Glutamatergic neuron (in vitro differentiated cells): Measurements from ENCODE around the gene FARP1. TPM values are rescaled to one million over a fixed set of nuclear protein-coding genes. Genes with fewer than 3 reads are reported as not detected.

Source experiments
- DNase-seq: peaks from one replicate; pipeline ENCODE4 v3.0.0; 2022
- H3K27ac Mint-ChIP-seq: one replicate; pipeline ENCODE4 v1.8.0; 2020; ENCODE audit warnings: mild to moderate bottlenecking, mixed read lengths, inconsistent platforms; ENCODE audit not compliant: unreplicated experiment
- H3K27me3 Mint-ChIP-seq: one replicate; pipeline ENCODE4 v1.8.0; 2020; ENCODE audit warnings: mild to moderate bottlenecking, moderate library complexity, mixed read lengths, inconsistent platforms; ENCODE audit not compliant: unreplicated experiment
- H3K36me3 Mint-ChIP-seq: one replicate; pipeline ENCODE4 v1.8.0; 2020; ENCODE audit warnings: mild to moderate bottlenecking, mixed read lengths, inconsistent platforms; ENCODE audit not compliant: unreplicated experiment
- H3K4me1 Mint-ChIP-seq: one replicate; pipeline ENCODE4 v1.8.0; 2020; ENCODE audit warnings: mild to moderate bottlenecking, low read depth, mixed read lengths, inconsistent platforms; ENCODE audit not compliant: unreplicated experiment
- H3K4me3 Mint-ChIP-seq: one replicate; pipeline ENCODE4 v1.8.0; 2020; ENCODE audit warnings: mild to moderate bottlenecking, mixed read lengths, inconsistent platforms; ENCODE audit not compliant: unreplicated experiment
- H3K9me3 Mint-ChIP-seq: one replicate; pipeline ENCODE4 v1.8.0; 2020; ENCODE audit warnings: mild to moderate bottlenecking, moderate library complexity, mixed read lengths, inconsistent platforms; ENCODE audit not compliant: unreplicated experiment
- total RNA-seq: library from RNA; stranded (reverse); fragmentation: NEBNext Ultra II Directional; extraction: Animal tissue kit (Norgen Biotek cat#: 25700); gene quantifications from one replicate; pipeline ENCODE4 v1.2.1, GENCODE V29; 2021; ENCODE audit not compliant: unreplicated experiment
- TF ChIP-seq, protein P1 (sequence below): fragments of 200-600 bp; sonication (generic); IDR thresholded peaks from one replicate; pipeline ENCODE4 v1.5.0; 2021; ENCODE audit not compliant: partially characterized antibody, unreplicated experiment

The FARP1 gene
- total RNA-seq, 1 donor from 2014 or later, result 233 TPM

DNA sequence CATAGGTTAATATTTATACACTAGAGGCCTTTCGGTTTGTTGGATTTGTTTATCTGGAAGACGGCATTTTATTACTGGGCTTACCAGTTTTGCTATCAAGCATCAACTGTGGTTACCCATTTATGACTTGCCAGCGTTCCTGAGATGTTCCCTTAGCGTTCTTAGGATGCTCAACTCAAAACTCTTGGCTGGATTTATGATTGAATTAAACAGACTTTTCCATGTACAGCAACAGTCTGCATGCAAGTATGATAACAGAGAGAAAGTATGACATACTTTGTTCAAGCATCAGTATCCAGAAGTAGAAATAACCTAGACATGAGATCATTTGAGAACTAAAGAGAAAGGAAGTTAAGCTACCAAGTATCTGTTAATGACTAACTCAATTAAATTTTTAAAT, 64.1 kb downstream of the FARP1 start:
- H3K27me3 Mint-ChIP-seq, result peaks cover 9% of the 10 kb centered on the region
- TF ChIP-seq, protein P1, sequence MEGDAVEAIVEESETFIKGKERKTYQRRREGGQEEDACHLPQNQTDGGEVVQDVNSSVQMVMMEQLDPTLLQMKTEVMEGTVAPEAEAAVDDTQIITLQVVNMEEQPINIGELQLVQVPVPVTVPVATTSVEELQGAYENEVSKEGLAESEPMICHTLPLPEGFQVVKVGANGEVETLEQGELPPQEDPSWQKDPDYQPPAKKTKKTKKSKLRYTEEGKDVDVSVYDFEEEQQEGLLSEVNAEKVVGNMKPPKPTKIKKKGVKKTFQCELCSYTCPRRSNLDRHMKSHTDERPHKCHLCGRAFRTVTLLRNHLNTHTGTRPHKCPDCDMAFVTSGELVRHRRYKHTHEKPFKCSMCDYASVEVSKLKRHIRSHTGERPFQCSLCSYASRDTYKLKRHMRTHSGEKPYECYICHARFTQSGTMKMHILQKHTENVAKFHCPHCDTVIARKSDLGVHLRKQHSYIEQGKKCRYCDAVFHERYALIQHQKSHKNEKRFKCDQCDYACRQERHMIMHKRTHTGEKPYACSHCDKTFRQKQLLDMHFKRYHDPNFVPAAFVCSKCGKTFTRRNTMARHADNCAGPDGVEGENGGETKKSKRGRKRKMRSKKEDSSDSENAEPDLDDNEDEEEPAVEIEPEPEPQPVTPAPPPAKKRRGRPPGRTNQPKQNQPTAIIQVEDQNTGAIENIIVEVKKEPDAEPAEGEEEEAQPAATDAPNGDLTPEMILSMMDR, result no peak
- H3K27ac Mint-ChIP-seq, result no peak overlapping the region
- peaks cover 23% of the 10 kb centered on the region for H3K9me3 Mint-ChIP-seq
- H3K4me1 Mint-ChIP-seq, result peaks cover 23% of the 10 kb centered on the region
- H3K36me3 Mint-ChIP-seq, result peaks cover 30% of the 10 kb centered on the region
- DNase-seq, result no peak
- no peak overlapping the region for H3K4me3 Mint-ChIP-seq

DNA sequence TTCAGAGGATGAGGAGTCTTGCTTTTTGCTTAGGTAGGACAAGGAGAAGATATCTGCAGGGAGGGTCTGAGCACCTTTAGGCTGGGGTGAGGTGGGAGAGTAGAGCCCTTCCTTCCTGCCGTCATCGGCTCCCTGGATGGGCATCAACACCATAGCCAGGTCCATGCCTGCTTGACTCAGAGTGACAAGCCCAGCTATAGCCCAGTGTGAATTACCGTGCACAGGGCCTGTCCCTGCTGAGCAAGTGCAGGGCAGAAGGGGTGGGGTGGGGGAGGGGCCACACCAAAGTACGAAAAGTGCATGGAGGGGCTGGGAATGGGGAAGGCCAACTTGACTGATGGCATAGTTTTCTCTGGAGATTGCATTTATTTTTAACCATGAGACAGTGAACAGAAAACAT, 64.5 kb downstream of the FARP1 start:
- Mint-ChIP-seq H3K9me3 (peaks cover 23% of the 10 kb centered on the region), H3K27me3 (peaks cover 9% of the 10 kb centered on the region), H3K4me1 (peaks cover 18% of the 10 kb centered on the region), H3K36me3 (peaks cover 30% of the 10 kb centered on the region), H3K4me3 (no peak overlapping the region), H3K27ac (no peak overlapping the region)
- TF ChIP-seq, protein P1, result no peak
- DNase-seq, result peak; percentile 26

DNA sequence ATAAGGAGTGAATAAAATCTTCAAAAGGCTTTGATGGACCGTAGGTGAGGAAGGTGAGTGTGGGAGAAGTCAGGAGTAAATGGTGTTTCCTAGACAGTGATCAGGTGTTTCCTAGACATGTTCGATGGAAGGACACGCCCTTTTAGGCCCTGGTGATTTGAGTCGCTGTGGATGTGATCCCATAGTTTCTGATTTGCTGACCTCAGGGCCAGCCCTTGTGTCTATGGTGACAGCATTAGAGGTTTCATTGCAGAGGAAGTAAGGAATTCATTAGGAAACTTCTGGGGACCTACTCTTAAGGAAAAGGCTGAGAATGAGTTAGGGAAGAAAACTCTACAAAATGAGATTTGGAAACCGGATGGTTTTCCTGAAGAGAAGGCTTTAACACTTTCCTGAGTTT, 65.7 kb downstream of the FARP1 start:
- H3K27ac Mint-ChIP-seq, result no peak overlapping the region
- H3K36me3 Mint-ChIP-seq, result peaks cover 28% of the 10 kb centered on the region
- H3K4me3 Mint-ChIP-seq, result no peak overlapping the region
- H3K27me3 Mint-ChIP-seq, result peaks cover 9% of the 10 kb centered on the region
- peaks cover 18% of the 10 kb centered on the region for H3K9me3 Mint-ChIP-seq
- peaks cover 18% of the 10 kb centered on the region for H3K4me1 Mint-ChIP-seq
- no peak for DNase-seq
- TF ChIP-seq, protein P1, result no peak

DNA sequence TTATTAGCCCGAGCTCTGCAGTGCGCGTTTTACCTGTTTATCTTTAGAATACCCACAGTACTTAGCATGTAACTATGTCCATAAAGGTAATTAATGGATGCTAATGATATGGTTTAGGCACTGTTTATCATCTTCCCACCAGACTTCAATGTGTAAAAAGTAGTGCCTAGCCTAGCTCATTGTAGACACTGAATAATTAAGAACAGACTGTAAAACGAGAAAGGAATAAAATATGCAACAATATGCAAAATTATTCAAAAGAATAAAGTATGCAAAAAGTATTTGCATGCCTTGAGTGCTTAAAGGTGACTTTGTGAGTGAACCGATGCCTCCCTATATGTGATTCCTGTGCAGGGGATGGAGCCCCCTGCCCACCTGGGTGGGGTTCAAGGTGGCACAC, 69.9 kb downstream of the FARP1 start:
- DNase-seq, result no peak
- H3K9me3 Mint-ChIP-seq, result peaks cover 7% of the 10 kb centered on the region
- no peak overlapping the region for H3K4me3 Mint-ChIP-seq
- peaks cover 19% of the 10 kb centered on the region for H3K4me1 Mint-ChIP-seq
- H3K36me3 Mint-ChIP-seq, result peaks cover 10% of the 10 kb centered on the region
- TF ChIP-seq, protein P1, result no peak
- H3K27me3 Mint-ChIP-seq, result peaks cover 6% of the 10 kb centered on the region
- H3K27ac Mint-ChIP-seq, result no peak overlapping the region

DNA sequence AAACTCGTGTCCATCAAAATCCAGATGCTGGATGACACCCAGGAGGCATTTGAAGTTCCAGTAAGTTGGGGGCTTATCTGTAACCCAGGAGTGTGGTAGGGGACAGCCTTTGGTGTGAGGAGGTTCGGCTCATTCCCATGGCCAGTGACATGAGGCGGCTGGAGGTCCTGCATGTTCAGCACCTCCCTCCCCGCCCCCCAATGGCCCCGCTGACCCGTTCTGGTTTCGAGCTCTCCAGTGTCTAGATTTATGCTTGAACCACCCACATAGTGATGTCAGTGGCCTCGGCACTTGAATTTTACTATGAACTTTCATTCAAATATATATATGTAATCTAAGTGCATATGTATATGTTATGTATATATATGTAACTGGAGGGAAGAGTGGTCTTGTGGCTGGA, 70.5 kb downstream of the FARP1 start:
- Mint-ChIP-seq H3K9me3 (peaks cover 7% of the 10 kb centered on the region), H3K27me3 (peaks cover 8% of the 10 kb centered on the region), H3K4me1 (peaks cover 19% of the 10 kb centered on the region), H3K4me3 (no peak overlapping the region), H3K27ac (peak overlapping the region; percentile 89), H3K36me3 (peaks cover 10% of the 10 kb centered on the region)
- no peak for DNase-seq
- TF ChIP-seq, protein P1, result no peak
